HCT116 (cell line): ENCODE data around the gene ANKRD33. TPM values are rescaled to one million over a fixed set of nuclear protein-coding genes. Genes with fewer than 3 reads are reported as not detected.

Experiments used
- ATAC-seq: fragments of 200-7000 bp; cut with Tn5 transposase; 2 replicates; pipeline ENCODE4 v1.9.1; 2020; ENCODE audit warnings: mild to moderate bottlenecking, moderate library complexity
- BruUV-seq: library from RNA; stranded (reverse); fragments of 400-500 nt; replicated peaks from 2 replicates; lab custom pipeline; 2021; lab: Mats Ljungman, UMichigan
- CTCF ChIA-PET: fragments of 300-600 bp; sonication (Branson Sonifier 250); formaldehyde crosslinking; loops from one replicate; lab custom pipeline; 2021; ENCODE audit warnings: antibody characterized with exemption; lab: Charles Lee
- POLR2A ChIA-PET: fragments of 300-600, 350-600 bp; sonication (Branson Sonifier 250); formaldehyde crosslinking; loops from one replicate; lab custom pipeline; 2021; ENCODE audit warnings: antibody characterized with exemption; lab: Charles Lee
- RAD21 ChIA-PET, 2 experiments: fragments of 300-600 bp; sonication (Branson Sonifier 250); formaldehyde crosslinking; loops; one replicate each; lab custom pipeline; 2023; ENCODE audit warnings: low total read pairs in 2 of 2; ENCODE audit not compliant: uncharacterized antibody in 2 of 2, unreplicated experiment in 2 of 2, low non-redundant PET in 1 of 2; lab: Charles Lee
- DNase-seq: peaks from one replicate; pipeline ENCODE4 v3.0.0-alpha.2; 2010; ENCODE audit warnings: low read depth, low spot score
- H2AFZ ChIP-seq: fragments of 200-600 bp; shearing (Covaris generic), sonication (generic); 2 replicates; pipeline ENCODE4 v1.6.1; 2017; ENCODE audit warnings: low read depth, mixed run types, mixed read lengths, antibody characterized with exemption, low read length; ENCODE audit not compliant: poor library complexity, severe bottlenecking
- H3K27ac ChIP-seq: 2 replicates; pipeline ENCODE4 v1.5.1; 2012; ENCODE audit warnings: low read depth, low read length
- H3K27me3 ChIP-seq: fragments of 200-600 bp; sonication (generic); 2 replicates; pipeline ENCODE4 v1.6.1; 2016; ENCODE audit warnings: mixed run types, low read length, mixed read lengths; ENCODE audit not compliant: insufficient read depth
- H3K36me3 ChIP-seq, 2 experiments: fragments of 200-500 bp in 1 of 2; fragments of 200-600 bp in 1 of 2; sonication (Bioruptor generic) in 1 of 2; sonication (generic) in 1 of 2; 2 replicates each; pipeline versions ENCODE4 v1.5.1 to v1.6.1; 2014 to 2016; ENCODE audit warnings: low read length in 2 of 2, inconsistent platforms in 1 of 2, mixed read lengths in 1 of 2, mixed run types in 1 of 2; ENCODE audit not compliant: insufficient read depth in 2 of 2, control insufficient read depth in 1 of 2
- H3K4me1 ChIP-seq, 2 experiments: fragments of 200-600 bp in 1 of 2; sonication (generic) in 1 of 2; 2 replicates each; pipeline versions ENCODE4 v1.5.1 to v1.6.1; 2012 to 2017; ENCODE audit warnings: low read length in 2 of 2, inconsistent platforms in 1 of 2, mild to moderate bottlenecking in 1 of 2, mixed read lengths in 1 of 2, mixed run types in 1 of 2, moderate library complexity in 1 of 2; ENCODE audit not compliant: insufficient read depth in 2 of 2, control insufficient read depth in 1 of 2
- H3K4me2 ChIP-seq: fragments of 200-600 bp; sonication (generic); 2 replicates; pipeline ENCODE4 v1.6.1; 2017; ENCODE audit warnings: mixed run types, low read length, mixed read lengths
- H3K4me3 ChIP-seq, 2 experiments: fragments of 200-600 bp in 1 of 2; sonication (generic) in 1 of 2; replicated peaks in 1 of 2; 2 replicates each; pipeline ENCODE4 v1.5.1; 2011 to 2016; ENCODE audit warnings: low read length in 2 of 2, control low read depth in 1 of 2, low read depth in 1 of 2, mild to moderate bottlenecking in 1 of 2, mixed read lengths in 1 of 2, mixed run types in 1 of 2
- H3K79me2 ChIP-seq: fragments of 200-600 bp; sonication (generic); 2 replicates; pipeline ENCODE4 v1.6.1; 2017; ENCODE audit warnings: mild to moderate bottlenecking, mixed run types, low read length, moderate library complexity, mixed read lengths; ENCODE audit not compliant: insufficient read depth
- H3K9ac ChIP-seq: fragments of 200-600 bp; sonication (generic); 2 replicates; pipeline ENCODE4 v1.6.1; 2016; ENCODE audit warnings: low read length, mixed read lengths
- H3K9me2 ChIP-seq: fragments of 200-600 bp; sonication (generic), shearing (Covaris generic); 2 replicates; pipeline ENCODE4 v1.6.1; 2017; ENCODE audit warnings: mixed run types, mild to moderate bottlenecking, moderate library complexity; ENCODE audit not compliant: insufficient read depth
- H3K9me3 ChIP-seq, 2 experiments: fragments of 200-500 bp in 1 of 2; fragments of 200-600 bp in 1 of 2; sonication (Bioruptor generic) in 1 of 2; sonication (generic) in 1 of 2; 2 replicates each; pipeline ENCODE4 v1.6.1; 2014 to 2017; ENCODE audit warnings: low read length in 2 of 2, mixed read lengths in 2 of 2, inconsistent platforms in 1 of 2, low read depth in 1 of 2, mild to moderate bottlenecking in 1 of 2, mixed run types in 1 of 2, moderate library complexity in 1 of 2; ENCODE audit not compliant: control insufficient read depth in 1 of 2, insufficient read depth in 1 of 2
- H4K20me1 ChIP-seq: fragments of 200-600 bp; sonication (generic), shearing (Covaris generic); 2 replicates; pipeline ENCODE4 v1.6.1; 2017; ENCODE audit warnings: mixed run types, mild to moderate bottlenecking, moderate library complexity; ENCODE audit not compliant: insufficient read depth
- EGR1 ChIP-seq: IDR thresholded peaks from 2 replicates; pipeline ENCODE4 v1.6.1; 2012; ENCODE audit warnings: low read depth
- EZH2phosphoT487 ChIP-seq: fragments of 200-600 bp; IDR thresholded peaks from 2 replicates; pipeline ENCODE4 v1.6.1; 2018; ENCODE audit warnings: antibody characterized with exemption, borderline replicate concordance
- FOSL1 ChIP-seq: IDR thresholded peaks from 2 replicates; pipeline ENCODE4 v1.6.1; 2012; ENCODE audit warnings: low read depth
- JUND ChIP-seq: IDR thresholded peaks from 2 replicates; pipeline ENCODE4 v1.6.1; 2012
- POLR2A ChIP-seq: IDR thresholded peaks from 2 replicates; pipeline ENCODE4 v1.7.0; 2011; ENCODE audit warnings: borderline replicate concordance; ENCODE audit not compliant: insufficient read depth, insufficient read length; ENCODE audit errors: extremely low read depth
- POLR2AphosphoS5 ChIP-seq: IDR thresholded peaks from 2 replicates; pipeline ENCODE4 v1.6.1; 2011; ENCODE audit warnings: mild to moderate bottlenecking, low read depth, low read length, moderate library complexity
- RAD21 ChIP-seq: IDR thresholded peaks from 2 replicates; pipeline ENCODE4 v1.6.1; 2012; ENCODE audit warnings: low read depth, mild to moderate bottlenecking
- SIN3A ChIP-seq: IDR thresholded peaks from 2 replicates; pipeline ENCODE4 v1.6.1; 2012; ENCODE audit warnings: low read depth
- SRF ChIP-seq: IDR thresholded peaks from 2 replicates; pipeline ENCODE4 v1.6.1; 2012; ENCODE audit warnings: low read depth
- YY1 ChIP-seq: IDR thresholded peaks from 2 replicates; pipeline ENCODE4 v1.6.1; 2011; ENCODE audit warnings: low read length, low read depth, moderate library complexity, mild to moderate bottlenecking; ENCODE audit not compliant: insufficient replicate concordance; ENCODE audit errors: extremely low read depth
- ZFX ChIP-seq: fragments of 450-650 bp; IDR thresholded peaks from 2 replicates; pipeline ENCODE4 v1.6.1; 2017
- intact Hi-C: fragments of 100-400 bp; cut with micrococcal nuclease; formaldehyde crosslinking; loops from 2 replicates; pipeline ENCODE4 v1.10.0; 2022
- total RNA-seq: library from RNA; stranded (reverse); gene quantifications from one replicate; pipeline ENCODE4 v1.2.1, GENCODE V29; 2021; ENCODE audit not compliant: unreplicated experiment
- TF ChIP-seq, protein P1 (sequence below): IDR thresholded peaks from 2 replicates; pipeline ENCODE4 v1.6.1; 2011; ENCODE audit warnings: mild to moderate bottlenecking, low read length, moderate library complexity; ENCODE audit not compliant: insufficient replicate concordance; ENCODE audit errors: extremely low read depth
- TF ChIP-seq, protein P2 (sequence below), 3 experiments: fragments of 200-600 bp in 1 of 3; sonication (generic) in 1 of 3; IDR thresholded peaks in 2 of 3; conservative IDR thresholded peaks in 1 of 3; 2 replicates each; pipeline ENCODE4 v1.5.1; 2012 to 2017; ENCODE audit warnings: low read depth in 2 of 3, low read length in 2 of 3, antibody characterized with exemption in 1 of 3, borderline replicate concordance in 1 of 3, control low read depth in 1 of 3, mild to moderate bottlenecking in 1 of 3, mixed read lengths in 1 of 3, mixed run types in 1 of 3, moderate library complexity in 1 of 3; ENCODE audit not compliant: insufficient read depth in 1 of 3
- TF ChIP-seq, protein P3 (sequence below): IDR thresholded peaks from 2 replicates; pipeline ENCODE4 v1.6.1; 2012
- TF ChIP-seq, protein P4 (sequence below): IDR thresholded peaks from 2 replicates; pipeline ENCODE4 v1.6.1; 2012
- TF ChIP-seq, protein P5 (sequence below): IDR thresholded peaks from 2 replicates; pipeline ENCODE4 v1.6.1; 2012; ENCODE audit warnings: low read depth

The ANKRD33 gene
- total RNA-seq, 1 experiment from 2014 or later = not detected

DNA sequence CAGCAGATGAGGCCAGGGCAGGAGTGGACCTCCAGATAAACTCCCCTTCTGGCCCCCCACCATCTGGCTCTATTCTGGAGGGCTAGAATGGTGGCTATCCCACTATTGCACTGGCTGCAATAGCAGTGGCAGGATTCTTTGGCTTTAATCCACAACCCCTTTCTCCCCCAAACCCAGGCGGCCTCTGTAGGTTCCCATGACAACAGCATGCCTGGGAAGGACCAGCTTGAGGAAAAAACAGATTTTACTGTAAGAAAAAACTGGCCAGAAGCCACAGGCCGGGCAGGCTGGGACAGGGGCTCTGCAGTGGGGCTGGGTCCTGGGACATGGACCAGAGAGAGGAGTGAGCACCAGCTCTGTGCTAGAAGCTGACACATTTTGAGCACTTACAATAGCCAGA is 50.0 kb downstream of the ANKRD33 start:
- Histone ChIP-seq H3K9ac (no peak overlapping the region), H3K4me1 (no peaks in the 10 kb centered on the region), H3K36me3 (no peaks in the 10 kb centered on the region), H2AFZ (no peak overlapping the region), H3K27me3 (no peaks in the 10 kb centered on the region), H3K79me2 (no peaks in the 10 kb centered on the region), H4K20me1 (no peaks in the 10 kb centered on the region), H3K27ac (no peak overlapping the region), H3K4me3 (no peak overlapping the region), H3K4me2 (no peak overlapping the region)
- ChIA-PET CTCF (no interaction called here), RAD21 (no interaction called here)
- no TSS peak for BruUV-seq
- ATAC-seq = no peak
- TF ChIP-seq YY1 = no peak
- no peak for TF ChIP-seq FOSL1
- TF ChIP-seq SIN3A = no peak
- TF ChIP-seq EZH2phosphoT487 = no peak
- no peak for TF ChIP-seq RAD21
- no peak for TF ChIP-seq ZFX
- TF ChIP-seq, protein P1, sequence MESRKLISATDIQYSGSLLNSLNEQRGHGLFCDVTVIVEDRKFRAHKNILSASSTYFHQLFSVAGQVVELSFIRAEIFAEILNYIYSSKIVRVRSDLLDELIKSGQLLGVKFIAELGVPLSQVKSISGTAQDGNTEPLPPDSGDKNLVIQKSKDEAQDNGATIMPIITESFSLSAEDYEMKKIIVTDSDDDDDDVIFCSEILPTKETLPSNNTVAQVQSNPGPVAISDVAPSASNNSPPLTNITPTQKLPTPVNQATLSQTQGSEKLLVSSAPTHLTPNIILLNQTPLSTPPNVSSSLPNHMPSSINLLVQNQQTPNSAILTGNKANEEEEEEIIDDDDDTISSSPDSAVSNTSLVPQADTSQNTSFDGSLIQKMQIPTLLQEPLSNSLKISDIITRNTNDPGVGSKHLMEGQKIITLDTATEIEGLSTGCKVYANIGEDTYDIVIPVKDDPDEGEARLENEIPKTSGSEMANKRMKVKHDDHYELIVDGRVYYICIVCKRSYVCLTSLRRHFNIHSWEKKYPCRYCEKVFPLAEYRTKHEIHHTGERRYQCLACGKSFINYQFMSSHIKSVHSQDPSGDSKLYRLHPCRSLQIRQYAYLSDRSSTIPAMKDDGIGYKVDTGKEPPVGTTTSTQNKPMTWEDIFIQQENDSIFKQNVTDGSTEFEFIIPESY = no peak
- TF ChIP-seq, protein P2, sequence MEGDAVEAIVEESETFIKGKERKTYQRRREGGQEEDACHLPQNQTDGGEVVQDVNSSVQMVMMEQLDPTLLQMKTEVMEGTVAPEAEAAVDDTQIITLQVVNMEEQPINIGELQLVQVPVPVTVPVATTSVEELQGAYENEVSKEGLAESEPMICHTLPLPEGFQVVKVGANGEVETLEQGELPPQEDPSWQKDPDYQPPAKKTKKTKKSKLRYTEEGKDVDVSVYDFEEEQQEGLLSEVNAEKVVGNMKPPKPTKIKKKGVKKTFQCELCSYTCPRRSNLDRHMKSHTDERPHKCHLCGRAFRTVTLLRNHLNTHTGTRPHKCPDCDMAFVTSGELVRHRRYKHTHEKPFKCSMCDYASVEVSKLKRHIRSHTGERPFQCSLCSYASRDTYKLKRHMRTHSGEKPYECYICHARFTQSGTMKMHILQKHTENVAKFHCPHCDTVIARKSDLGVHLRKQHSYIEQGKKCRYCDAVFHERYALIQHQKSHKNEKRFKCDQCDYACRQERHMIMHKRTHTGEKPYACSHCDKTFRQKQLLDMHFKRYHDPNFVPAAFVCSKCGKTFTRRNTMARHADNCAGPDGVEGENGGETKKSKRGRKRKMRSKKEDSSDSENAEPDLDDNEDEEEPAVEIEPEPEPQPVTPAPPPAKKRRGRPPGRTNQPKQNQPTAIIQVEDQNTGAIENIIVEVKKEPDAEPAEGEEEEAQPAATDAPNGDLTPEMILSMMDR (IDR thresholded peaks at IDR 0.05 in 2 of 3, conservative IDR thresholded peaks at IDR 0.05 in 1 of 3; ENCODE audit: borderline replicate concordance in 1 of 3, insufficient read depth in 1 of 3, low read depth in 2 of 3, low read length in 2 of 3) = no peak
- TF ChIP-seq, protein P3, sequence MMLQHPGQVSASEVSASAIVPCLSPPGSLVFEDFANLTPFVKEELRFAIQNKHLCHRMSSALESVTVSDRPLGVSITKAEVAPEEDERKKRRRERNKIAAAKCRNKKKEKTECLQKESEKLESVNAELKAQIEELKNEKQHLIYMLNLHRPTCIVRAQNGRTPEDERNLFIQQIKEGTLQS = no peak
- no peak for TF ChIP-seq SRF
- no peak for TF ChIP-seq POLR2AphosphoS5
- no peak for TF ChIP-seq JUND
- TF ChIP-seq, protein P4, sequence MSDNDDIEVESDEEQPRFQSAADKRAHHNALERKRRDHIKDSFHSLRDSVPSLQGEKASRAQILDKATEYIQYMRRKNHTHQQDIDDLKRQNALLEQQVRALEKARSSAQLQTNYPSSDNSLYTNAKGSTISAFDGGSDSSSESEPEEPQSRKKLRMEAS = no peak
- no peak for TF ChIP-seq EGR1
- TF ChIP-seq POLR2A = no peak
- TF ChIP-seq, protein P5, sequence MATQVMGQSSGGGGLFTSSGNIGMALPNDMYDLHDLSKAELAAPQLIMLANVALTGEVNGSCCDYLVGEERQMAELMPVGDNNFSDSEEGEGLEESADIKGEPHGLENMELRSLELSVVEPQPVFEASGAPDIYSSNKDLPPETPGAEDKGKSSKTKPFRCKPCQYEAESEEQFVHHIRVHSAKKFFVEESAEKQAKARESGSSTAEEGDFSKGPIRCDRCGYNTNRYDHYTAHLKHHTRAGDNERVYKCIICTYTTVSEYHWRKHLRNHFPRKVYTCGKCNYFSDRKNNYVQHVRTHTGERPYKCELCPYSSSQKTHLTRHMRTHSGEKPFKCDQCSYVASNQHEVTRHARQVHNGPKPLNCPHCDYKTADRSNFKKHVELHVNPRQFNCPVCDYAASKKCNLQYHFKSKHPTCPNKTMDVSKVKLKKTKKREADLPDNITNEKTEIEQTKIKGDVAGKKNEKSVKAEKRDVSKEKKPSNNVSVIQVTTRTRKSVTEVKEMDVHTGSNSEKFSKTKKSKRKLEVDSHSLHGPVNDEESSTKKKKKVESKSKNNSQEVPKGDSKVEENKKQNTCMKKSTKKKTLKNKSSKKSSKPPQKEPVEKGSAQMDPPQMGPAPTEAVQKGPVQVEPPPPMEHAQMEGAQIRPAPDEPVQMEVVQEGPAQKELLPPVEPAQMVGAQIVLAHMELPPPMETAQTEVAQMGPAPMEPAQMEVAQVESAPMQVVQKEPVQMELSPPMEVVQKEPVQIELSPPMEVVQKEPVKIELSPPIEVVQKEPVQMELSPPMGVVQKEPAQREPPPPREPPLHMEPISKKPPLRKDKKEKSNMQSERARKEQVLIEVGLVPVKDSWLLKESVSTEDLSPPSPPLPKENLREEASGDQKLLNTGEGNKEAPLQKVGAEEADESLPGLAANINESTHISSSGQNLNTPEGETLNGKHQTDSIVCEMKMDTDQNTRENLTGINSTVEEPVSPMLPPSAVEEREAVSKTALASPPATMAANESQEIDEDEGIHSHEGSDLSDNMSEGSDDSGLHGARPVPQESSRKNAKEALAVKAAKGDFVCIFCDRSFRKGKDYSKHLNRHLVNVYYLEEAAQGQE = no peak
- TF ChIP-seq, all 23 proteins: peak for 0
- intact Hi-C loops = no loop called here
- Histone ChIP-seq H3K9me2 (no peaks in the 10 kb centered on the region), H3K9me3 (no peaks in the 10 kb centered on the region)
- POLR2A ChIA-PET = no interaction called here
- DNase-seq = no peak
